Measurements from ENCODE around the gene MBD6. TPM values are rescaled to one million over a fixed set of nuclear protein-coding genes. Genes with fewer than 3 reads are reported as not detected.

The MBD6 gene
- total RNA-seq, 2 experiments from 2014 or later: 23.9 to 110 TPM

DNA sequence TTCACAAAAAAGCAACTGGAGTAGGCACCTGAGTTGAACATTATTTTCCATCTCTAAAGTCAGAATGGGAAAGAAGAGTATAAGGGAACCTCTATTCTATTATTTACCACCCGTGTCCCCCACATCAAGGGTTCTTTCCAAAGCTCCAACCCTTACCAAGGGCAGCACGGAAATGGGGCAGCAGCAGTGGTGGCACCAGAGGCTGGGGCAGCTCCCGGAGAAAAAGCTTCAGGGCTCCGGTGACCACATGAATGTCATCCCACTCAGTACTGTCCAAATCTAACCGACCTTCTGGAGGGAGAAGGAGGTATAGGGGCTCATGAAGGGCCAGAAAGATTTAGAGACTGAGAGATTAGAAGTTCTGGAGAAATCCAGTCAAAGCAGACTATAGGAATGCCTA is 48.7 kb upstream of the MBD6 start:
- Histone ChIP-seq H3K4me3 (ENCODE audit: low read depth, low read length, poor library complexity, severe bottlenecking) (no peak overlapping the region), H3K36me3 (ENCODE audit: insufficient read depth, low read length) (peaks cover 63% of the 10 kb centered on the region), H3K27ac (ENCODE audit: low read depth, low read length, poor library complexity, severe bottlenecking) (no peak overlapping the region), H3K79me2 (ENCODE audit: insufficient read depth, low read depth, low read length) (peaks cover 12% of the 10 kb centered on the region; the same call in 1 of the 2 replicates), H2AFZ (ENCODE audit: low read length) (no peak overlapping the region), H4K20me1 (ENCODE audit: insufficient read depth, low read length) (no peaks in the 10 kb centered on the region), H3K4me1 (ENCODE audit: insufficient read depth, low read length, poor library complexity, severe bottlenecking) (peaks cover 32% of the 10 kb centered on the region), H3K9me3 (ENCODE audit: low read length) (no peaks in the 10 kb centered on the region), H3K9me2 (ENCODE audit: insufficient read depth, low read length) (no peaks in the 10 kb centered on the region), H3K4me2 (ENCODE audit: low read length) (no peak overlapping the region)
- ChIA-PET POLR2A (no interaction called here), CTCF (ENCODE audit: unreplicated experiment) (interaction anchor here (1.0 kb wide), 1 partner anchor 12 kb away, joined by 3 read pairs; no protein-coding TSS in a partner anchor)
- no peak for DNase-seq (ENCODE audit: low spot score)
- intact Hi-C loops (cut with micrococcal nuclease; ENCODE audit: unreplicated experiment): no loop called here
- no TSS peak for BruUV-seq (replicated peaks)
- no peak for TF ChIP-seq EZH2phosphoT487 (IDR thresholded peaks at IDR 0.05; ENCODE audit: borderline replicate concordance, low read depth, low read length)
- TF ChIP-seq, protein P1, sequence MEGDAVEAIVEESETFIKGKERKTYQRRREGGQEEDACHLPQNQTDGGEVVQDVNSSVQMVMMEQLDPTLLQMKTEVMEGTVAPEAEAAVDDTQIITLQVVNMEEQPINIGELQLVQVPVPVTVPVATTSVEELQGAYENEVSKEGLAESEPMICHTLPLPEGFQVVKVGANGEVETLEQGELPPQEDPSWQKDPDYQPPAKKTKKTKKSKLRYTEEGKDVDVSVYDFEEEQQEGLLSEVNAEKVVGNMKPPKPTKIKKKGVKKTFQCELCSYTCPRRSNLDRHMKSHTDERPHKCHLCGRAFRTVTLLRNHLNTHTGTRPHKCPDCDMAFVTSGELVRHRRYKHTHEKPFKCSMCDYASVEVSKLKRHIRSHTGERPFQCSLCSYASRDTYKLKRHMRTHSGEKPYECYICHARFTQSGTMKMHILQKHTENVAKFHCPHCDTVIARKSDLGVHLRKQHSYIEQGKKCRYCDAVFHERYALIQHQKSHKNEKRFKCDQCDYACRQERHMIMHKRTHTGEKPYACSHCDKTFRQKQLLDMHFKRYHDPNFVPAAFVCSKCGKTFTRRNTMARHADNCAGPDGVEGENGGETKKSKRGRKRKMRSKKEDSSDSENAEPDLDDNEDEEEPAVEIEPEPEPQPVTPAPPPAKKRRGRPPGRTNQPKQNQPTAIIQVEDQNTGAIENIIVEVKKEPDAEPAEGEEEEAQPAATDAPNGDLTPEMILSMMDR (conservative IDR thresholded peaks at IDR 0.05; ENCODE audit: low read length): no peak

DNA sequence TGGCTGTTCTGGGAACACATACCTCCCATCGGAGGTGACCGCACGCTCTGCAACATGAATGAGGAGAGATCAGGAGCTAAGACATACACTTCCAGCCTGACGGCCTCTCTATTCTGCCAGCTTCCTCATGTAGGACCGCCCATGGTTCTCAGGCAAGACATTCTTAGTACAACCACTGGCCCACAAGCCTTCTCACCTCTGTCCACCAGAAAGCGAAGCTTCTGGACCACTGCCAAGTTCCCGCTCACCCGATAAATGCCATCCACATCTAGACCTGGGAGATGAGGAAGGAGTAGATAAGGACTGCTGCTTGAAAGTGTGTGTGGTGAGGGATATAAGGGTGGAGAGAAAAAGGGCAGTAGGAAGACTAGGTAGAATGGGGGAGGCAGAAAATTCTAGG is 48.2 kb upstream of the MBD6 start:
- Histone ChIP-seq H3K4me2 (ENCODE audit: low read length) (no peak overlapping the region), H3K9me2 (ENCODE audit: insufficient read depth, low read length) (no peaks in the 10 kb centered on the region), H3K79me2 (ENCODE audit: insufficient read depth, low read depth, low read length) (peaks cover 12% of the 10 kb centered on the region; the same call in 1 of the 2 replicates), H4K20me1 (ENCODE audit: insufficient read depth, low read length) (no peaks in the 10 kb centered on the region), H3K36me3 (ENCODE audit: insufficient read depth, low read length) (peaks cover 57% of the 10 kb centered on the region), H3K27ac (ENCODE audit: low read depth, low read length, poor library complexity, severe bottlenecking) (no peak overlapping the region), H3K4me1 (ENCODE audit: insufficient read depth, low read length, poor library complexity, severe bottlenecking) (peaks cover 37% of the 10 kb centered on the region), H3K4me3 (ENCODE audit: low read depth, low read length, poor library complexity, severe bottlenecking) (no peak overlapping the region), H2AFZ (ENCODE audit: low read length) (no peak overlapping the region), H3K9me3 (ENCODE audit: low read length) (no peaks in the 10 kb centered on the region)
- POLR2A ChIA-PET: interaction anchor here (0.6 kb wide), 2 partner anchors 17 to 1038 kb away, joined by 3 to 6 read pairs; no protein-coding TSS in a partner anchor
- TF ChIP-seq, protein P1 (conservative IDR thresholded peaks at IDR 0.05; ENCODE audit: low read length): no peak
- no peak for TF ChIP-seq EZH2phosphoT487 (IDR thresholded peaks at IDR 0.05; ENCODE audit: borderline replicate concordance, low read depth, low read length)
- no TSS peak for BruUV-seq (replicated peaks)
- no peak for DNase-seq (ENCODE audit: low spot score)
- CTCF ChIA-PET (ENCODE audit: unreplicated experiment): interaction anchor here (1.0 kb wide), 1 partner anchor 12 kb away, joined by 3 read pairs; no protein-coding TSS in a partner anchor
- intact Hi-C loops (cut with micrococcal nuclease; ENCODE audit: unreplicated experiment): no loop called here

DNA sequence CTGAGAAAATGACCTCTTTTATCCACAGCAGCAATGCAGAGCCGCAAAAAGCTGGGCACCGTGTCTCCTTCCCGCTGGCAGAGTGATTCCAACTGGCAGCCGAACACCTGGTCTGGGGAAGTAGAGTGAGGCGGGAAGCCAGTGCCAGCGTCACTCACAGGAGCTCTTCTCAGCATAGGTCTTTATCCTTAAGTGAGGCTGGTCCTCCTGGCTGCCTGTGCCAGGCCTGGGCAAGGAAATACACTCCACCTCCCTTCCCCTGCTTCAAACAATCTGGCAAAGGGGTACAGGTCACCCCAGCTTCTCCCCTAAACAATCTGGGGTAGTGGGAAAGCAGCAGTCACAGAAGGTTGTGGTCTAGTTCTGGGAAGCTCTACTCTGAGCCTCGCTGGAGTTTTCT is 47.8 kb upstream of the MBD6 start:
- Histone ChIP-seq H3K4me1 (ENCODE audit: insufficient read depth, low read length, poor library complexity, severe bottlenecking) (peaks cover 41% of the 10 kb centered on the region), H3K4me3 (ENCODE audit: low read depth, low read length, poor library complexity, severe bottlenecking) (no peak overlapping the region), H3K4me2 (ENCODE audit: low read length) (no peak overlapping the region), H3K9me2 (ENCODE audit: insufficient read depth, low read length) (no peaks in the 10 kb centered on the region), H3K9me3 (ENCODE audit: low read length) (no peaks in the 10 kb centered on the region), H2AFZ (ENCODE audit: low read length) (no peak overlapping the region), H3K36me3 (ENCODE audit: insufficient read depth, low read length) (peaks cover 53% of the 10 kb centered on the region), H4K20me1 (ENCODE audit: insufficient read depth, low read length) (no peaks in the 10 kb centered on the region), H3K79me2 (ENCODE audit: insufficient read depth, low read depth, low read length) (peaks cover 12% of the 10 kb centered on the region; the same call in 1 of the 2 replicates), H3K27ac (ENCODE audit: low read depth, low read length, poor library complexity, severe bottlenecking) (no peak overlapping the region)
- DNase-seq (ENCODE audit: low spot score): no peak
- BruUV-seq (replicated peaks): no TSS peak
- ChIA-PET CTCF (ENCODE audit: unreplicated experiment) (interaction anchor here (1.0 kb wide), 1 partner anchor 13 kb away, joined by 3 read pairs; no protein-coding TSS in a partner anchor), POLR2A (interaction anchor here (0.6 kb wide), 2 partner anchors 17 to 1039 kb away, joined by 3 to 6 read pairs; no protein-coding TSS in a partner anchor)
- TF ChIP-seq EZH2phosphoT487 (IDR thresholded peaks at IDR 0.05; ENCODE audit: borderline replicate concordance, low read depth, low read length): no peak
- TF ChIP-seq, protein P1 (conservative IDR thresholded peaks at IDR 0.05; ENCODE audit: low read length): no peak
- intact Hi-C loops (cut with micrococcal nuclease; ENCODE audit: unreplicated experiment): loop anchor here (5.0 kb wide), 1 partner anchor 267 kb away; no protein-coding TSS in a partner anchor

Data from OCI-LY7 (cell line).